NCI-H2227 treated with DMSO at 0.1 percent for 48 hours (cell line): ENCODE results near the gene TBCE.
"Not testable (repeated sequence)": the region's sequence is repeated elsewhere in the genome, so short reads cannot be mapped to it uniquely, and the experiment has no call there.

Experiments
- DNase-seq: peaks from one replicate; lab custom pipeline; 2025; lab: John Stamatoyannopoulos, UW

Gene TBCE

DNA sequence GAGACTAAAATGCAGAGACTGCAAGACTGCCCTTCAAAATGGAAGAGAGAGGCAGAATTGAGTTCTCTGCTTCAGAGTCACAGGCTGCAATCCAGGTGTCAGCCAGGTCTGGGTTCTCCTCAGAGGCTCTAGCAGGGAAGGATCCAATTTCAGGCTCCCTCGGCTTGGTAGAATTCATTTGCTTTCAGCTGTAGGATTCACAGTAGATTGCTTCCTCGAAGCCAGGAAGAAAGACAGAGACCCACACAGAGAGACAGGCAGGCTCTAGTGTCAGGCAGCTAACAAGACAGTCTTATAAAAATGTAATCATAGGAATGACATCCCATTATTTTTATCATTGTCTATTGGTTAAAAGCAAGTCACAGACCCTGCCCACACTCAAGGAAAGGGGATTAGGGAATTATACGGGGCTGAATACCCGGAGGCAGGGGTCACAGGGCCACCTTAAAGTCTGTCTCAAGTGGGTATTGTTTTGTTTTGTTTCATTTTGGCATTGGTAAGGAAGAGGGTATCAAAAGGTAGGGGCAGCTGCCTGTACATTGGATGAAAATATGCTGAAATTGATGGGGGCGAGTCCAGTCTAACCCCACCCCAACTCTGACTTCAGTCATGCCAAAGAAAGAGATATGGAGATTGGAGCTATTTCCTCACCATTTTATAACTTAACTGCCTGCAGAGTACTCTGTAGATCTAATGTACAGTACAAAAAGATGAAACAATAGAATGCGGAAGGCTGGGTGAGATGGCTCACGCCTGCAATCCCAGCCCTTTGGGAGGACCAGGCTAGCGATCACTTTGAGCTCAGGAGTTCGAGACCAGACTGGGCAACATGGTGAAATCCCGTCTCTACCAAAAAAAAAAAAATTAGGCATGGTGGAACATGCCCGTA, 9.5 kb upstream of the TBCE start:
- DNase-seq = peak; percentile 52

DNA sequence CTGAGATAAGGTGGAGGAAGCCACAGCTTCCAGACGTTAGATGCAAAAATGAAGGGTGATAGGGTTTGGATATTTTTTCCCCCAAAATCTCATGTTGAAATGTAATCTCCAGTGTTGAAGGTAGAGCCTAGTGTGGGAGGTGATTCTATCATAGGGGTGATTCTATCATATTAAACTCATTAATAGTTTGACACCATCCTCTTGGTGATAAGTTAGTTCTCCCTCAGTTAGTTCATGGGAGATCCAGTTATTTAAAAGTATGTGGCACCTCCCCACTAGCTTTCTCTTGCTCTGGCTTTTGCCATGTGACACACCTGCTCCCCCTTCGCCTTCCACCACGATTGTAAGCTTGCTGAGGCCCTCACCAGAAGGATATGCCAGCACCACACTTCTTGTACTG, 8.3 kb upstream of the TBCE start:
- DNase-seq = no peak

DNA sequence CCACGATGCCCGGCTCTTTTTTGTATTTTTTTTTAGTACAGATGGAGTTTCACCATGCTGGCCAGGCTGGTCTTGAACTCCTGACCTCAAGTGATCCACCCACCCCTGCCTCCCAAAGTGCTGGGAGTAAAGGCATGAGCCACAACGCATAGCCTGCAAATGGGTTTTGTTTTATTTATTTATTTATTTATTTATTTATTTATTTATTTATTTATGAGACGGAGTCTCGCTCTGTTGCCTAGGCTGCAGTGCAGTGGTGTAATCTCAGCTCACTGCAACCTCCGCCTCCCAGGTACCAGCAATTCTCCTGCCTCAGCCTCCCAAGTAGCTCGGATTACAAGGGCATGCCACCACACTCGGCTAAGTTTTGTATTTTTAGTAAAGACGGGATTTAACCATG, 3.0 kb upstream of the TBCE start:
- not testable (repeated sequence) for DNase-seq

DNA sequence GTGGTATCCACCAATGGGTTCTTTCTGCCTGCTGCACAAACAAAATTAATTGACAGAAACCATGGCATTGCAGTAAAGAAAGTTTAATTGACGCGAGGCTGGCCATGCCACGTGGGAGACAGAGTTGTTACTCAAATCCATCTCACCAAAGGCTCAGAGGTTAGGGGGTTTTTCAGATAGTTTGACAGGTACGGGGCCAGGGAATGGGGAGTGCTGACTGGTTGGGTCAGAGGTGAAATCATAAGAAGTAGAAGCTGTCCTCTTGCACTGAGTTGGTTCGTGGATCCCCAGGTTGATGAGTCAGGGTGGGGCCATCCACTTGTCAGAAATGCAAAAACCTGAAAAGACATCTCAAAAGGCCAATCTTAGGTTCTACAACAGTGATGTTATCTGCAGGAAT, 941 bp upstream of the TBCE start:
- no peak for DNase-seq

DNA sequence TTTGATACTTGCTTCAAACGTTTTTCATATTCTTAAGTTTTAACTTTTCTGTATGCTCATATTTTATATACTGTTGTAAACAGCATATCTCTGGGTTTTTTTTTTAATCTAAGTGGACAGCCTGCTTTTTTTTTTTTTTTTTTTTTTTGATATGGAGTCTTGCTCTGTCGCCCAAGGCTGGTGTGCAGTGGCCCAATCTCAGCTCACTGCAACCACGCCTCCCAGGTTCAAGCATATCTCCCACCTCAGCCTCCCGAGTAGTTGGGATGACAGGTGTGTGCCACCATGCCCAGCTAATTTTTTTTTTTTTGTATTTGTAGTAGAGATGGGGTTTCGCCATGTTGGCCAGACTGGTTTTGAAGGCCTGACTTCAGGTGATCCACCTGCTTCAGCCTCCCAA, 1.2 kb downstream of the TBCE start:
- no peak for DNase-seq

DNA sequence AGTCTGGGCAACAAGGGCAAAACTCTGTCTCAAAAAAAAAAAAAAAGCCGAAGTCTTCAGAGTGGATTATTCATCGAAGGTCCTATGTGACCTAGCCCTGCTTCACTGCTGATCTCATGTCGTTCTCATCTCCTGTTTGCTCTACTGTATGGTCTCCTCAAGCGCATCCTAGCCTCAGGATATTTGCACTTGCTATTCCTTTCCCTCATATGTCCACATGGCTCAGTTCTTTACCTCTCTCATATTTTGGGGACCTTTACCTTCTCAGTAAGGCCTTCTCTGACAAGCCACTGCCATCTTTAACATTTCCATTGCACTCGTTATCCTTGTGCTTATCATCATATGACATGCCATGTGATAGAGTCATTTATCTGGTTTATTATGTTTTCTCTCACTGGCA, 2.6 kb downstream of the TBCE start:
- no peak for DNase-seq

DNA sequence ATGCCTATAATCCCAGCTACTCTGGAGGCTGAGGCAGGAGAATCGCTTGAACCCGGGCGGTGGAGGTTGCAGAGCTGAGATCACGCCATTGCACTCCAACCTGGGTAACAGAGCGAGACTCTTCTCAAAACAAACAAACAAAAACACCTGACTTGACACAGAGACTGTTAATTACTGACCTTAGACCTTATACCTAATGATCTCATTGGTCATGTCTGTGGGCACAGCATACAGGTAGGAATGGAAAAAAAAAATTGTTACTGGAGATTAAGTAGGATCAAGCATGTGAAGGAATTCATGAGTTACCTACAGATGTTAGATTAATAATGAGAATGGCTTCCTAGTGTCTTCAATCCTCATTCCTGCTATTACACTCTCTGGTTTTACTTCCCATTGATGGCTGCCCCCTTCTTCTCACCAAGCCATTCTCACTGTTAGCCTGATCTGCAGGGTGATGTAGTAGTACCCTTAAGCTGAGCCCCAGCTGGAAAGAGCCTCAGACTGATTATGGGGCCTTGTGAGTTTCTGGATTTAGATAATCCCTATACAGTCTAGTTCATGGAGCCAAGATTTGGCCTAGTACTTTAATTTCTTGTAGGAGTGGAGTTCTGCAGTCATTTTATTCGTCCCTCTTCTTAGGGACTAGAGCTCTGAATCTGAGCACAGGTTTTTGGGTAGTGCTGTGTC, 8.8 kb downstream of the TBCE start:
- no peak for DNase-seq

DNA sequence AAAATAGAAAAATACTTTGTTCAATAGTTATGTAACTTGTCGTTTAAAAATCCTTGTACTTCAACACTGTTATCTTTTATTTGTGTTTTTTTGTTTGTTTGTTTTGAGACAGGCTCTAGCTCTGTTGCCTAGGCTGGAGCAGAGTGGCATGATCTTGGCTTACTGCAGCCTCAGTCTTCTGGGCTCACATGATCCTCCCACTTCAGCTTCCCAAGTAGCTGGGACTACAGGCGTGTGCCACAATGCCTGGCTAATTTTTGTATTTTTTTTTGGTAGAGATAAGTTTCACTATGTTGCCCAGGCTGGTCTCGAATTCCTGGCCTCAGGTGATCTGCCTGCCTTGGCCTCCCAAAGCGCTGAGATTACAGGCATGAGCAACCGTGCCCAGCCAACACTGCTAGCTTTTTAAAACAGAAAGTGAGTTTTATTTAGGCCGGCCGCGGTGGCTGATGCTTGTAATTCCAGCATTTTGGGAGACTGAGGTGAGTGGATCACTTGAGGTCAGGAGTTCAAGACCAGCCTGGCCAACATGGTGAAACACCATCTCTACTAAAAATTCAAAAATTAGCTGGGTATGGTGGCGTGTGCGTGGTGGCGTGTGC, 11.0 kb downstream of the TBCE start:
- DNase-seq = not testable (repeated sequence)

DNA sequence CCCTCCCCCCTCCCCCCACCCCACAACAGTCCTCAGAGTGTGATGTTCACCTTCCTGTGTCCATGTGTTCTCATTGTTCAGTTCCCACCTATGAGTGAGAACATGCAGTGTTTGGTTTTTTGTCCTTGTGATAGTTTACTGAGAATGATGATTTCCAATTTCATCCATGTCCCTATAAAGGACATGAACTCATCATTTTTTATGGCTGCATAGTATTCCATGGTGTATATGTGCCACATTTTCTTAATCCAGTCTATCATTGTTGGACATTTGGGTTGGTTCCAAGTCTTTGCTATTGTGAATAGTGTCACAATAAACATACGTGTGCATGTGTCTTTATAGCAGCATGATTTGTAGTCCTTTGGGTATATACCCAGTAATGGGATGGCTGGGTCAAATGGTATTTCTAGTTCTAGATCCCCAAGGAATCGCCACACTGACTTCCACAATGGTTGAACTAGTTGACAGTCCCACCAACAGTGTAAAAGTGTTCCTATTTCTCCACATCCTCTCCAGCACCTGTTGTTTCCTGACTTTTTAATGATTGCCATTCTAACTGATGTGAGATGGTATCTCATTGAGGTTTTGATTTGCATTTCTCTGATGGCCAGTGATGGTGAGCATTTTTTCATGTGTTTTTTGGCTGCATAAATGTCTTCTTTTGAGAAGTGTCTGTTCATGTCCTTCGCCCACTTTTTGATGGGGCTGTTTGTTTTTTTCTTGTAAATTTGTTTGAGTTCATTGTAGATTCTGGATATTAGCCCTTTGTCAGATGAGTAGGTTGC, 14.9 kb downstream of the TBCE start:
- DNase-seq = not testable (repeated sequence)

DNA sequence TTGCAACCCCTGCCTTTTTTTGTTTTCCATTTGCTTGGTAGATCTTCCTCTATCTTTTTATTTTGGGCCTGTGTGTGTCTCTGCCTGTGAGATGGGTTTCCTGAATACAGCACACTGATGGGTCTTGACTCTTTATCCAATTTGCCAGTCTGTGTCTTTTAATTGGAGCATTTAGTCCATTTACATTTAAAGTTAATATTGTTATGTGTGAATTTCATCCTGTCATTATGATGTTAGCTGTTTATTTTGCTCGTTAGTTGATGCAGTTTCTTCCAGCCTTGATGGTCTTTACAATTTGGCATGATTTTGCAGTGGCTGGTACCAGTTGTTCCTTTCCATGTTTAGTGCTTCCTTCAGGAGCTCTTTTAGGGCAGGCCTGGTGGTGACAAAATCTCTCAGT, 18.4 kb downstream of the TBCE start:
- not testable (repeated sequence) for DNase-seq

DNA sequence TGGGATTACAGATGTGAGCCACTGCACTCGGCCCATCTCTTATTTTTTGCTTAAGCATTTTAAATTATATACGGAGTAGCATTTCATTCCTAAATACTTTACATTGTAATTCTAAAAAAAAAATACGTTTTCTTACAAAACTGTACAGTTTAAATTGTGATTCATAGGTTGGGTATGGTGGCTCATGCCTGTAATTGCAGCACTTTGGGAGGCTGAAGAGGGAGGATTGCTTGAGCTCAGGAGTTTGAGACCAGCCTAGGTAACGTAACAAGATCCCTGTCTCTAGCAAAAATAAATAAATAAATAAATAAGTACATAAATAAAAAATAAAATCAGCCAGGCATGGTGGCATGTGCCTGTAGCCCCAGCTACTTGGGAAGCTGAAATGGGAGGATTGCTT, 24.6 kb downstream of the TBCE start:
- no peak for DNase-seq

DNA sequence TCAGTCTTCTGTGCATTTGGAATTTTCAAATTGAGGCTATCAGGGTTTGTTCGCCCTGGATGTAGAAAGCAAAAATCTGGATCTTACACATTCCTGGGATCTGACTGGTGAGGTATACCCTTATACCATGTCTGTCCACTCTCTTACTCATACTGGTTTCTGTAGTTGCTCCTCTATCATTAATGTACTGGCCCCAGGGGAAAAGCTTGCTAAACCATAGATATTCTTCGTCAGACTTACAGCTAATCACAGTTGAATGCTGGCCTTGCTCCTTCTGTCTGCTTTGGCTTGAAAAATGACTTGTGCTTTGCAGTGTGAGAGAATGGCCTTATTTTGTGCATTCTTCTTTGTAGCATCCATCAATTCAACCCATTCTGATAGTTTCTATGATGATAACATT, 30.5 kb downstream of the TBCE start:
- DNase-seq = no peak

DNA sequence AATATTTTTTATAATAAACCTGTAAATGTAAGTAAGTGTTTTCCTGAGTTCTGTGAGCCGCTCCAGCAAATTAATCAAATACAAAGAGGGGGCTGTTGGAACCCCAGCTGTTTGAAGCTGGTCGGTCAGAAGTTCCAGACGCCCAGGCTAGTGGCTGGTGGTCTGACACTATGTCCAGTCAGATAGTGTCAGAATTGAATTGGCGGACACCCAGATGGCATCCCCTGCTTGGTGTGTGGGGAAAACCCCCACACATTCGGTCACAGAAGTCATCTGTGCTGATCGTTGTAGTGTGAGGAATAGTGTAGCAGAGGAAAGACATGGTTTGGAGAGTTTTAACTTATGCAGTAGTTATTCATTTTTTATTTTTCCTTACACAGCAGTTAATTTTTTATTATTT, 32.4 kb downstream of the TBCE start:
- no peak for DNase-seq

DNA sequence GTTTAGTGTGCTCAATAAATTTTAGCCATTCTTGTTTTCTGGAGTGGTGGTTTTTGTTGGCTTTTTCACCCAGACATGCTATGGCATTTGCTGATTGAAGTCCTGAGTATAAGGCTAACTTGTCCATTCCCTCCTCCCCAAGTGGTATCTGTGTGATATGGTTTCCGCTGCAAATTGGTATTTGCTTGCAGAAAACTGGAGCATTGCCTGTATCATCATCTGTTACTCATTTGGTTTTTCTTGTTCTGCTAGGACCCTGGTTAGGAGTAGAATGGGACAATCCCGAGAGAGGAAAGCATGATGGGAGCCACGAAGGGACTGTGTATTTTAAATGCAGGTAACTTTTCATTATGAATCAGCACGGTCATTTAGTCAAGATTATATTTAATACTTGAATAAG, 34.0 kb downstream of the TBCE start:
- DNase-seq = no peak

DNA sequence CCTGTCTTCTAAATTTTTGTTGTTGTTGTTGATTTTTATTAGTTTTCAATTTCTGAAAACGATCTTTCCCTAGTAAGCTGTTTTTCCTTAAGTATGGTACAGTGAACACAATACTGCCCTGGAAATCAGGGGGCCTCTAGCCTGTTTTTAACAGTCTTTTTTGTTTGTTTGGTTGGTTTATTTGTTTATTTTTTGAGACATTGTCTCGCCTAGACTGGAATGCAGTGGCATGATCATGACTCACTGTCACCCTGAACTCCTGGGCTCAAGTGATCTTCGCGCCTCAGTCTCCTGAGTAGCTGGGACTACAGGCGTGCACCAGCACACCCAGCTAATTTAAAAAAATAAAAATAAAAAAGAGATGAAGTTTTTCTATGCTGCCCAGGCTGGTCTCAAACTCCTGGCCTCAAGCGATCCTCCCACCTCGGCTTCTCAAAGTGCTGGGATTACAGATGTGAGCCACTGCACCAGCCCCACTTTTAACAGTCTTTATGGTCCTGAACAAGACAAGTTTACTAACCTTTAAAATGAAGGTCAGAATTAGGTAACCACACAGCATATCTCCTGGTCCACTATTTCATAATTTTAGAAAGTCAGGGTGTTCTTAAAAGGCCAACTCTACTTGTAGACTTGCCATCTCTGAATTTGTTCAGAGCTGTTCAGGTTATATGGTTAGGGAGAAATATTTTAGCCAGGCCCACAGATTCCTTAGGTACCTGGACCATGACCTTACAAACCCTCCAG, 35.4 kb downstream of the TBCE start:
- DNase-seq = no peak

DNA sequence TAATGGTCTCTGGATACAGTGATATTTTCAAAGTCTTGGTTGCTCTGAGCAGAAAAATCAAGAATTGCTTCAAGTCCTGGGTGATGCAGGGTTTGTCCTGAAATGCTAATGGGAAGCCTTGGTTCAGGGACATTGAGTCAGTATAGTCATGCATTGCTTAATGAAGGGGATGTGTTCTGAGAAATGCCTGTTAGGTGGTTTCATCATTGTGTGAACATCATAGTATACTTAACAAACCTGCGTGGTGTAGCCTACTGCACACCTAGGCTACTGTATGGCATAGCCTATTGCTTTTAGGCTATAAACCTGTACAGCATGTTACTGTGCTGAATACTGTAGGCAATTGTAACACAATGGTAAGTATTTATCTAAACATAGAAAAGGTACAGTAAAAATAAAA, 36.4 kb downstream of the TBCE start:
- DNase-seq = no peak

DNA sequence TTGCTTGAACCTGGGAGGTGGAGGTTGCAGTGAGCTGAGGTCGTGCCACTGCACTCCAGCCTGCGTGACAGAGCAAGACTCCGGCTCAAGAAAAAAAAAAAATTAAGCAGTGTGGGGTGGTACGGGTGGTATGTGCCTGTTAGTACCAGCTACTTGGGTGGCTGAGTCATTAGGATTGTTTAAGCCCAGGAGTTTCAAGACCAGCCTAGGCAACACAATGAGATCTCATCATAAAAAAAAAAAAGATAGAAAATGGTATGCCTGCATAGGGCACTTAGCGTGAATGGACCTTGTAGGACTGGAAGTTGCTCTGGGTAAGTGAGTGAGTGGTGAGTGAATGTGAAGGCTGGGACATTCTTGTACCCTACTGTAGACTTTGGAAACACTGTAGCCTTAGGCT, 37.0 kb downstream of the TBCE start:
- no peak for DNase-seq

DNA sequence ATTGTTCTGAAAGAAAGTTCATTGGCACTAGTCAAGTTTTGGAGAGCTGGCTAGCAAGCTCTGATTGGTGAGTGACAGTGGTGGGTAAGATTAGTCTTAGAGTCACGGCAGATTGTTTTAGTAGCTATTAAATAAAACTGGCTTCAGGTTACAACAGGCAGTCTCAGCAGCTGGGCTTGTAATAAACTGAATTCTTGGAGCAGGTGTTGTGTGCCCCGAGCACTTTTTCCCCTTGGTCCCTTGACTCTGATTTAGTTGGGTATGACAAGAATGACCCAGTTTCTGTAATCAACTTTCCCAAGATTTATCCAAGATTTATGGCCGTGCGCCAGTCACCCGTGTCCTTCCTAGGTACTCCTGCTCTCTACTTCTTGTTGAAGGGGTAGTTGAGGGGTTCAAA, 40.2 kb downstream of the TBCE start:
- DNase-seq = no peak

DNA sequence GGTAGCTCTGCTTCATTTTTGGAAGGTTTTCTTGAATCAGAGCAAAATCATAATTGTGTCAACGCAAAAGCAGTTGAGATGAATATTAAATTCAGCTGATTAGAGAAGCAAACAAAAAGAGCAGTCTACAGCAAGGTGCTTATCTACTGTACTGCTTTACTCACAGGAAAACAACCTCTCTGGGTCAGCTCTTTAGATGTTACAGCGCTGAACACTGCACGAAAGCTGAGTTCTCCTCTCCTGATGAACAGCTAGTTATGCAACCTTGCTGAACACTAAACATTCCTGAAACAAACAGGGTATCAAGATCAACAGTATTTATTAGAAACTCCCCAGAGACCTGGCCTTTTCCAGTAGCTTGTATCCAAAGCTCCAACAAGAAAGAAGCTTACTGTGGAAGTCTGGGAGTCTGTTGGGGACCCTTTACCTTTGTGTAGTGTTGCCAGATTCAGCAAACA, 41.3 kb downstream of the TBCE start:
- DNase-seq = no peak

DNA sequence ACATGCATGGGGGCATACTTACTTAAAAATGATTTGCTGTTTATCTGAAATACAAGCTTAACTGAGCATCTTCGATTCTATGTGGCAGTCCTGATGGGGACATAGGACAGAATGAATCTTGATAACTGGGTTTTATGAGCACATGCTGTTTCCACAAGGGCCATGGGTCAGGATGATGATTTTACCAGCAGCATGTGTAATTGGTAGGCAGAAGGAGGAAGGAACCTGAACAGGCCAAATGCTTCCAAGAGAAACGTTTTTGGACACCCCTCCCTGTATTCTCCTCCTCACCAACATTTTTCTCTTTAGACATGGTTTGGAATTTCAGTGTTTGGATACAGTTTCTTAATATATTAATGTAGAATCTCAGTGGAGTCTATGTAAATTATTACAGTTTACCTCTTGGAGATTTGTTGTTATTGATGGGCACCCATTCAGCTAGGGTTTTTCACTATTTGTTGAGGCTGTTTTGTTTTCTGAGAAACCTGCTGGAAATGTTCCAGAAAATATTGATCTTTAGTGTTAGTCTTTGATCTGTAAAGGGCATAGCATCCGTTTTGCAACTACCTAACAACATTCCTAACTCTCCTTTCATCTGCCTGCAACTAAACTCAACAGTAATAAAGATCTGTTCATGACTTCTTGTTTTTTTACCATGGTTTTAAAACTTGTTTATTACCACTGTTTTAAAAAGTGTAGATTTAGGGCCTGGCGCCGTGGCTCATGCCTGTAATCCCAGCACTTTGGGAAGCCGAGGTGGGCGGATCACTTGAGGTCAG, 42.0 kb downstream of the TBCE start:
- no peak for DNase-seq

DNA sequence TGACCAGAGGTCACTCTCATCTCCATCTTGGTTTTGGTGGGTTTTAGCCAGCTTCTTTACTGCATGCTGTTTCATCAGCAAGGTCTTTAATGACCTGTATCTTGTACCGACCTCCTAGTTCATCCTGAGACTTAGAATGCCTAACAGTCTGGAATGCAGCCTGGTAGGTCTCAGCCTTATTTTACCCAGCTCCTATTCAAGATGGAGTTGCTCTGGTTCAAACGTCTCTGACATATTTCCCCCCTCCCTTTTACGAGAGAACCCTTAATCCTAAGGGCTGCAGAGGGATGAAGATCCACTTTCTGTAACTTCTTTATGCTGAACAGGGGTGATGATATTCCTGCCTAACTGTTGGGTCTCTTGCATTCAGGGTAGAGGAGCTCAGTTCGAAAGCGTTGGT, 43.2 kb downstream of the TBCE start:
- DNase-seq = no peak
